Activated T-helper 2 cell treated with anti-CD3 and anti-CD28 coated beads, Interferon-gamma antibody, Interleukin-2, Interleukin-4, amounts not matched to agents 10 μg/mL and 5 μg/mL and 100 μg/mL, durations not matched to agents 14 hours and 24 hours and 36 hours (primary cell): ENCODE results near the gene RSRC2. TPM values are rescaled to one million over a fixed set of nuclear protein-coding genes. Genes with fewer than 3 reads are reported as not detected.
"Not testable (repeated sequence)": the region's sequence is repeated elsewhere in the genome, so short reads cannot be mapped to it uniquely, and the experiment has no call there.

Source experiments
- DNase-seq: peaks from one replicate; pipeline ENCODE4 v3.0.0; 2021; ENCODE audit warnings: low spot score
- H3K27ac Mint-ChIP-seq: one replicate; pipeline ENCODE4 v1.8.0; 2021; ENCODE audit warnings: mixed read lengths
- H3K27me3 Mint-ChIP-seq: one replicate; pipeline ENCODE4 v1.8.0; 2021; ENCODE audit warnings: low read depth, mixed read lengths
- H3K36me3 Mint-ChIP-seq: one replicate; pipeline ENCODE4 v1.8.0; 2021; ENCODE audit warnings: low read depth, mixed read lengths
- H3K4me1 Mint-ChIP-seq: one replicate; pipeline ENCODE4 v1.8.0; 2021; ENCODE audit warnings: low read depth, mixed read lengths
- H3K4me3 Mint-ChIP-seq: one replicate; pipeline ENCODE4 v1.8.0; 2021; ENCODE audit warnings: low read depth, mild to moderate bottlenecking, moderate library complexity, mixed read lengths
- H3K9me3 Mint-ChIP-seq: one replicate; pipeline ENCODE4 v1.8.0; 2021; ENCODE audit warnings: mixed read lengths
- intact Hi-C: fragments of 100-400 bp; cut with micrococcal nuclease; formaldehyde crosslinking; loops from one replicate; pipeline ENCODE4 v1.15.1; 2023
- total RNA-seq: library from RNA; stranded (reverse); gene quantifications from 2 replicates; pipeline ENCODE4 v1.2.3, GENCODE V29; 2022

RSRC2 gene
- total RNA-seq, 1 donor from 2014 or later, result 105 TPM

DNA sequence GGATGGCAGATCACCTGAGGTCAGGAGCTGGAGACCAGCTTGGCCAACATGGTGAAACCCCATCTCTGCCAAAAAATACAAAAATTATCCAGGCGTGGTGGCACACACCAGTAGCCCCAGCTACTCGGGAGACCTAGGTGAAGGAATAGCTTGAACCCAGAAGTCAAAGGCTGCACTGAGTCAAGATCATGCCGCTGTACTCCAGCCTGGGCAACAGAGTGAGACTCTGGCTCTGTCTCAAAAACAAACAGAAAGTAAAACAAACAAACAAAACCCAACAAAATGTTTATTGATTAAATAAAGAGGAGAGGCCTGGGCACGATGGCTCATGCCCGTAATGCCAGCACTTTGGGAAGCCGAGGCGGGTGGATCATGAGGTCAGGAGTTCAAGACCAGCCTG lies 31.5 kb downstream of the RSRC2 start:
- Mint-ChIP-seq H3K4me3 (no peak overlapping the region), H3K36me3 (peaks cover 45% of the 10 kb centered on the region), H3K4me1 (peaks cover 20% of the 10 kb centered on the region), H3K27ac (no peak overlapping the region), H3K9me3 (no peaks in the 10 kb centered on the region), H3K27me3 (no peaks in the 10 kb centered on the region)
- DNase-seq, result no peak
- intact Hi-C loops, result no loop called here

DNA sequence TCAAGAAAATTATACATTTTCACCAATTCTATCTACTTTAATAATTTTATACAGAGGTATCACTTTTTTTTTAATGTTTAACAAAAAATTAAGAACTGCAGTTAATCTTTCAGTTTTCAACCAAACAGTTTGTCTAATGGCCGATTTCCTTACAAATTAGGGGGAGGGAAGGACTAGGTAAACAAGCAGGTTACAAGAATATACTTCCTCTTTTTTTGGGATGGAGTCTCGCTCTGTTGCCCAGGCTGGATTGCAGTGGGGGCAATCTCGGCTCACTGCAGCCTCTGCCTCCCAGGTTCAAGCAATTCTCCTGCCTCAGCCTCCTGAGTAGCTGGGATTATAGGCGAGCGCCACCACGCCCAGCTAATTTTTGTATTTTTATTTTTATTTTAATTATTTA lies 33.5 kb downstream of the RSRC2 start:
- DNase-seq, H3K27me3 Mint-ChIP-seq, H3K4me3 Mint-ChIP-seq, intact Hi-C loops, H3K9me3 Mint-ChIP-seq, H3K27ac Mint-ChIP-seq: not testable (repeated sequence)
- Mint-ChIP-seq H3K36me3 (peaks cover 52% of the 10 kb centered on the region), H3K4me1 (peaks cover 11% of the 10 kb centered on the region)

DNA sequence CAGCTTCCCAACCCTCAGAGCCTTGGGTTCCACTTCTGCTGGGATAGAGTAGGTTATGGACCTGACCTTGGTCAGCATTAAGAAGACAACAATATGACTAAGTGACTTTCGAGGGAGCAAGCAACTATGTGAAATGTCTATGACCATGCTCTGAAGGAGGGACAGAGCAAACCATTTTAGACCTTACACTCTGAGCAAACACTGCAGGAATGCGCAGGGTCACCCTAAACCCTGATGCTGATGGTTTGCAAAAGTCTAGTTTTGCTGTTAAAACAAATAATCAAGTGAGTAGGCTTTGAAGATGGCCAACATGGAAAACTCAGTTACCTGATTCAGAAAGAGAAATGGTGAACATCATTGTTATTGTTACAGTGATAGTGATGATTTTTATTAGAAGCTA lies 34.7 kb downstream of the RSRC2 start:
- Mint-ChIP-seq H3K36me3 (peaks cover 60% of the 10 kb centered on the region), H3K4me3 (no peak overlapping the region), H3K9me3 (no peaks in the 10 kb centered on the region), H3K27ac (peak overlapping the region; percentile 33), H3K4me1 (peaks cover 11% of the 10 kb centered on the region), H3K27me3 (no peaks in the 10 kb centered on the region)
- intact Hi-C loops, result no loop called here
- no peak for DNase-seq

DNA sequence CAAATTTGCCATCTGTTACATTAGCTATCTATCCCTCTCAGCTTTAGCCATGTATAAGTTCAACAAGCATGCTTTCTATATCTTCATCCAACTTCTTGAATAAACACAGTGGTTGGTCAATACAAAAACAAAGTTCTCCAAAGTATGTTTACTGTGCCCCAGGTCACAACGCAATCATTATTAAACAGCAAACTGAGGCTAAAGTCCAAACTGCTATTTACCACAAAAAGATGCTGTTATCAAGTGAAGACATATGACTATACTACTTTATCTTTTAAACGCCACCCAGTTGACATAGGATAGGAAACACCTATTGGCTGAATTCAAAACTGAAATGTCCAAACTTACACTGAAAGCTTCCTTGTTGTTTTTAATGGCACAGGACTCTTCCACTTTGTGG lies 37.7 kb downstream of the RSRC2 start:
- intact Hi-C loops, result no loop called here
- no peak for DNase-seq
- no peaks in the 10 kb centered on the region for H3K27me3 Mint-ChIP-seq
- H3K4me1 Mint-ChIP-seq, result peaks cover 9% of the 10 kb centered on the region
- peaks cover 71% of the 10 kb centered on the region for H3K36me3 Mint-ChIP-seq
- no peak overlapping the region for H3K4me3 Mint-ChIP-seq
- no peak overlapping the region for H3K27ac Mint-ChIP-seq
- H3K9me3 Mint-ChIP-seq, result no peaks in the 10 kb centered on the region

DNA sequence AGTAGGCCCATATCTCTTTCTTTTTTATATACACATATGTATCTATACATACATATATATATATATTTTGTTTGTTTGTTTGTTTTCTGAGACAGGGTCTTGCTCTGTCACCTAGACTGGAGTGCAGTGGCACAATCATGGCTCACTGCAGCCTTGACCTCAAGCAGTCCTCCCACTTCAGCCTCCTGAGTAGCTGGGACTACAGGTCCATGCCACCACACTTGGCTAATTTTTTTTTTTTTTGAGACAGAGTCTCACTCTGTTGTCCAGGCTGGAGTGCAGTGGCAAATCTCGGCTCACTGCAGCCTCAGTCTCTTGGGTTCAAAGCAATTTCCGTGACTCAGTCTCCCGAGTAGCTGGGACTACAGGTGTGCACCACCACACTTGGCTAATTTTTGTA lies 38.9 kb downstream of the RSRC2 start:
- H3K36me3 Mint-ChIP-seq, result peaks cover 78% of the 10 kb centered on the region
- intact Hi-C loops, H3K9me3 Mint-ChIP-seq, DNase-seq, H3K4me3 Mint-ChIP-seq, H3K27ac Mint-ChIP-seq, H3K4me1 Mint-ChIP-seq, H3K27me3 Mint-ChIP-seq: not testable (repeated sequence)

DNA sequence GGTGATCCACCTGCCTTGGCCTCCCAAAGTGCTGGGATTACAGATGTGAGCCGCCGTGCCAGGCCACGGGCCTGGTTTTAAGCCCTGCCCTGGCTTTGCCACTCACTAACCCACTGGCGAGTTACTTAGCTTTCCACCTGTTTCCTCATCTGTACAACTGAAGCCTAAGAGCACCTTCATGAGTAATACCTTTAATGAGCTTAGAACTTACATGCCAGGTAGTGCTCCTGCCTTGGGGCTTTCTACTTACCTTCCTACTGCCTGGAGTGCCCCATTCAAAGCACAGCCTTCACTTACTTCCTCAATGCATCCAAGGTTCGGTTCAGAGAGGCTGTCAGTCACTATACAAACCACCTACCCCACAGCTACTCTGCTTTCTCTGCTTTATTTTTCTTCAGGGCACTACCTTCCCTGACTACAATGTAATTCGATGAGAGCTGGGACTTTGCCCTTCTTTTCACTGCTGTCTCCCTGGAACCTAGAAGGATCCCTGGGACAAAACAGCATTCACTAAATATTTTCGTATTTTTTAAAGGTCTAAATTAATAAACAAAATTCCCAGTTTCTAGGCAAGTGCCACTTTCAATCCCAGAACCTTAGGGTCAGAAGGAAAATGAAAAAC lies 39.8 kb downstream of the RSRC2 start:
- no peaks in the 10 kb centered on the region for H3K27me3 Mint-ChIP-seq
- DNase-seq, result no peak
- no peak overlapping the region for H3K4me3 Mint-ChIP-seq
- peaks cover 7% of the 10 kb centered on the region for H3K4me1 Mint-ChIP-seq
- intact Hi-C loops, result no loop called here
- H3K27ac Mint-ChIP-seq, result peak overlapping the region; percentile 4
- peaks cover 74% of the 10 kb centered on the region for H3K36me3 Mint-ChIP-seq
- H3K9me3 Mint-ChIP-seq, result no peaks in the 10 kb centered on the region

DNA sequence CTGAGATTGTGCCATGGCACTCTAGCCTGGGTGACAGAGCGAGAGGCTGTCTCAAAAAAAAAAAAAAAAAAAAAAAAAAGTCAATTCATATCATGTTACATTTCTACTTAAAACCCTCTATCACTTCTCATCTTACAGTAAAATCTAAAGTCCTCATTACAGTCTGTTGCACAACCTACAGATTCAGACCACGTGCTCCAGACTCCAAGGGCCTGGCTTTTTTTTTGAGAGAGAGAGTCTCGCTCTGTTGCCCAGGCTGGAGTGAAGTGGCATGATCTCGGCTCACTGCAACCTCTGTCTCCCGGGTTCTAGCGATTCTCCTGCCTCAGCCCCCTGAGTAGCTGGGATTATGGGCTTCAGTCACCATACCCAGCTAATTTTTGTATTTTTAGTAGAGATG lies 40.4 kb downstream of the RSRC2 start:
- DNase-seq, H3K9me3 Mint-ChIP-seq, H3K27ac Mint-ChIP-seq, H3K4me1 Mint-ChIP-seq, H3K27me3 Mint-ChIP-seq, intact Hi-C loops, H3K4me3 Mint-ChIP-seq: not testable (repeated sequence)
- peaks cover 75% of the 10 kb centered on the region for H3K36me3 Mint-ChIP-seq

DNA sequence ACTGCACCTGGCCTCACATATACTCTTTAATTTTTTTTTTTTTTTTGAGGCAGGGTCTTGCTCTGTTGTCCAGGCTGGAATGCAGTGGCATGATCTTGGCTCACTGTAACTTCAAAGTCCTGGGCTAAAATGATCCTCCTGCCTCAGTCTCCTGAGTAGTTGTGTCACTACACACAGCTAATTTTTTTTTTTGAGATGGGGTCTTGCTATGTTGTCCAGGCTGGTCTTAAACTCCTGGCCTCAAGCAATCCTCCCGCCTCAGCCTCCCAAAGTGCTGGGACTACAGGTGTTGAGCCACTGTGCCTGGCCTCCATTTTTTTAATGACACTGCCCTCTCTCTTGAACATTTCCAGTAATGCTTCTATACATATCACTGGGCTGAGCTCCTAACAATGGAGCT lies 42.4 kb downstream of the RSRC2 start:
- H3K27ac Mint-ChIP-seq, result peak overlapping the region; percentile 35
- H3K9me3 Mint-ChIP-seq, intact Hi-C loops, H3K4me1 Mint-ChIP-seq, H3K4me3 Mint-ChIP-seq, H3K27me3 Mint-ChIP-seq: not testable (repeated sequence)
- peak; percentile 0 for DNase-seq
- H3K36me3 Mint-ChIP-seq, result peaks cover 73% of the 10 kb centered on the region

DNA sequence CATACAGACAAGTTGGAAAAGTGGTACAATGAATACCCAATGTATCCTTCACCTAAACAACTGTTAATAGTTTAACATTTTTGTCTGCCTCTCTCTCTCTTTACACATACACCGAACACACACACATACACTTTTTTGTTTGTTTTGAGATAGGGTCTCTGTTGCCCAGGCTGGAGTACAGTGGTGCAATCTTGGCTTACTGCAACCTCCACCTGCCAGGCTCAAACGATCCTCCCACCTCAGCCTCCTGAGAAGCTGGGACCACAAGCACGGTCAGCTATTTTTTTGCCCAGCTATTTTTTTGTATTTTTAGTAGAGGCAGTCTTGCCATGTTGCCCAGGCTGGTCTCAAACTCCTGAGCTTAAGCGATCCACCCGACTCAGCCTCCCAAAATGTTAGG lies 42.8 kb downstream of the RSRC2 start:
- H3K27ac Mint-ChIP-seq, result no peak overlapping the region
- H3K4me3 Mint-ChIP-seq, result no peak overlapping the region
- intact Hi-C loops, result no loop called here
- H3K27me3 Mint-ChIP-seq, result no peaks in the 10 kb centered on the region
- no peaks in the 10 kb centered on the region for H3K9me3 Mint-ChIP-seq
- peaks cover 73% of the 10 kb centered on the region for H3K36me3 Mint-ChIP-seq
- peaks cover 4% of the 10 kb centered on the region for H3K4me1 Mint-ChIP-seq
- peak; percentile 3 for DNase-seq

DNA sequence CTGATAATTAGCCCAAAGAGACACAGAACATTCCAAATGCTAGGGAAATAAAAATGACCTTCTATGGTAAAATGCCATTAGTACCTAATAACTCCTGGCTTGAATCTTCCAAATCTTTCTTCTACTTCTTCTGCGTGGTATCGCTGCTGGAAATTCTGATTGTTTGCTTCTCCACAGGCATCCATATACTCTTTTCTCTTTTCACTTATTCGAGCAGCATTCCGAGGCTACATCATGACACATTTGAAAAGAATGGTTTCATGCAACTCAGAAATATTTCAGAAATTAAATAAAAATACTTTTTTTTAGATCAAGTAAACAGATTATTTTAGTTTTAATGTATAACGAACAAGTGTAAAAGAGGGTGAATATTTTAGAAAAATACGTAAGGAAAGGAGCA lies 44.9 kb downstream of the RSRC2 start:
- DNase-seq, result no peak
- Mint-ChIP-seq H3K27ac (no peak overlapping the region), H3K36me3 (peaks cover 79% of the 10 kb centered on the region), H3K9me3 (no peaks in the 10 kb centered on the region), H3K4me3 (no peak overlapping the region), H3K4me1 (peaks cover 4% of the 10 kb centered on the region), H3K27me3 (no peaks in the 10 kb centered on the region)
- intact Hi-C loops, result no loop called here

DNA sequence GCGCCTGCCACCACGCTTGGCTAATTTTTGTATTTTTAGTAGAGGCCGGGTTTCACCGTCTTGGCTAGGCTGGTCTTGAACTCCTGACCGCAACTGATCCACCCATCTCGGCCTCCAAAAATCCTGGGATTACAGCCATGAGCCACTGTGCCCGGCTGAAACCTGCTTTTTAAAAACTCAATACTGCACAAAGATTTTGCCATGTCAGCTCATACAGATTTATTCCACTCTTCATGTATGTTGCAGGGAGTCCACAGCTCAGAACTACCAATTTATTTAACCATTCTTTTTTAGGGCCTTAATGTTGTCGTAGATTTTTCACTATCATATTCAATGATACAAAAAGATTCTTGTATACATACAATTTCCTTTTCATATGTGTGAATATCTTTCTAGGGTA lies 46.0 kb downstream of the RSRC2 start:
- intact Hi-C loops, result no loop called here
- Mint-ChIP-seq H3K27me3 (no peaks in the 10 kb centered on the region), H3K36me3 (peaks cover 81% of the 10 kb centered on the region), H3K27ac (no peak overlapping the region), H3K4me3 (no peak overlapping the region), H3K4me1 (peaks cover 6% of the 10 kb centered on the region), H3K9me3 (no peaks in the 10 kb centered on the region)
- no peak for DNase-seq

DNA sequence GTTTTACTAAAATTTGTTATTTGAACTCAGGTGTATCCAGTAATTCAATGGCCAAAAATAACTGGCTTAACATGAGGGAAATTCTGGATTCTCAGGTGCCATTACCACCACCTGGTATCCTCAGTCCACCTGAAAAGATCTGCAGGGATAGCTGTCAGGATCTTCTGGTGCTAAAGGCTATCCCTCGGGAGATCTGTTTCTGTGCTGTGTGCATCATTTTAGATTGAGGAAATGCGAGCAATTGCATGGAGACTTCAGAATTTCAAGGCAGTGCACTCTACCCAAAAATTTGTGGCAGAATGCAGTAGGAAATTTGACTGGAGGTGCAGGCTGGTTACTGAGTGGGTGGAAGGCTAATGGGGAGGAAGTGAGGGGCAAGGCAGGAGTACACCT lies 52.4 kb downstream of the RSRC2 start:
- intact Hi-C loops, result no loop called here
- H3K36me3 Mint-ChIP-seq, result peaks cover 66% of the 10 kb centered on the region
- H3K4me1 Mint-ChIP-seq, result peaks cover 24% of the 10 kb centered on the region
- DNase-seq, result no peak
- no peaks in the 10 kb centered on the region for H3K9me3 Mint-ChIP-seq
- H3K27me3 Mint-ChIP-seq, result no peaks in the 10 kb centered on the region
- H3K27ac Mint-ChIP-seq, result no peak overlapping the region
- no peak overlapping the region for H3K4me3 Mint-ChIP-seq

DNA sequence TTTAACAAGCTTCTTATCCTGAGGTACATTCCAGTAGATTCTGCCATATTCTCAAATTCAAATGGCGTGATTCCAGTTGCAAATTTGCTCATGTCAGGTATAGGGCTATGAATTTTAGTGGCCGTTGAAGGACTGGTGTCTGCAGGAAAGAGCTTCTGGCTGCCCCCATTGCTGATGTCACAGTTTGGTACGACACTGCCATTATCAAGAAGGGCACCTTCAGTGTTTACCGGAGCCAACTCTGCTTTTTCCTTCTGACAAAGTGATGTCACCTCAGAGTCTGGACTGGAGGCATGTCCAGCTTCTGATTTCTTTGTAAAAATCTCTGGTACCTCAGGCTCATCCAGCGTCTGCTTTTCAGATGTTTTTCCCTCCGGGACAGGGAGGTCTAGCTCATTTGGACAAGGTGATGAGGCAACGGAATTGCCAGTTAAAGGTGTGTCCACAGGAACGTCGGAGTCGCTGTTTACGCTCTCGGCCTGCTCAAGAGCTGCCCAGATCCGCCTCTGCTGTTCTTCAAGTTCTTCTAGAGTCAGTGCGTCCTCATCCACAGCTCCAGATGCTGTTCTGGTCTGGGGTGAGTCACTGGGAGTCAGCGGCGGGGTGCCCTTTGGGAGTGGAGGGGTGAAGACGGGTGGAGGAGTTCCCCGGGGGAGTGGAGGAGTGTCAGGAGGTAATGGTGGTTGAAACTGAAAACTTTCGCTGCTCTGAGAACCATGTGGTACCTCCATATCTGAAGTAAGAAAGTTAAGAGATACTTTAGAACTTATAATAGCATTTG lies 53.0 kb downstream of the RSRC2 start:
- peak overlapping the region; percentile 26 for H3K27ac Mint-ChIP-seq
- intact Hi-C loops, result no loop called here
- no peak overlapping the region for H3K4me3 Mint-ChIP-seq
- H3K27me3 Mint-ChIP-seq, result no peaks in the 10 kb centered on the region
- no peak for DNase-seq
- peaks cover 24% of the 10 kb centered on the region for H3K4me1 Mint-ChIP-seq
- peaks cover 61% of the 10 kb centered on the region for H3K36me3 Mint-ChIP-seq
- H3K9me3 Mint-ChIP-seq, result no peaks in the 10 kb centered on the region
